Memory B cell (primary cell): ENCODE measurements around the gene SEC61A2.

Experiments
- ATAC-seq: fragments of 150-1000 bp; cut with Tn5 transposase; 2 replicates; pipeline ENCODE4 v1.10.0; 2021; ENCODE audit warnings: low read depth, mild to moderate bottlenecking, moderate library complexity
- DNase-seq, 2 donors: peaks; one replicate each; pipeline ENCODE4 v3.0.0; 2022; ENCODE audit warnings: low spot score in 2 of 2
- H3K27ac Mint-ChIP-seq: one replicate; pipeline ENCODE4 v1.8.0; 2022; ENCODE audit warnings: mild to moderate bottlenecking, moderate library complexity, mixed read lengths
- H3K27me3 Mint-ChIP-seq: one replicate; pipeline ENCODE4 v1.8.0; 2022; ENCODE audit warnings: mixed read lengths
- H3K36me3 Mint-ChIP-seq: one replicate; pipeline ENCODE4 v1.8.0; 2022; ENCODE audit warnings: mild to moderate bottlenecking, mixed read lengths
- H3K4me1 Mint-ChIP-seq: one replicate; pipeline ENCODE4 v1.8.0; 2022; ENCODE audit warnings: mixed read lengths
- H3K4me3 Mint-ChIP-seq: one replicate; pipeline ENCODE4 v1.8.0; 2022; ENCODE audit warnings: mild to moderate bottlenecking, moderate library complexity, mixed read lengths
- H3K9me3 Mint-ChIP-seq: one replicate; pipeline ENCODE4 v1.8.0; 2022; ENCODE audit warnings: mixed read lengths

The SEC61A2 gene

DNA sequence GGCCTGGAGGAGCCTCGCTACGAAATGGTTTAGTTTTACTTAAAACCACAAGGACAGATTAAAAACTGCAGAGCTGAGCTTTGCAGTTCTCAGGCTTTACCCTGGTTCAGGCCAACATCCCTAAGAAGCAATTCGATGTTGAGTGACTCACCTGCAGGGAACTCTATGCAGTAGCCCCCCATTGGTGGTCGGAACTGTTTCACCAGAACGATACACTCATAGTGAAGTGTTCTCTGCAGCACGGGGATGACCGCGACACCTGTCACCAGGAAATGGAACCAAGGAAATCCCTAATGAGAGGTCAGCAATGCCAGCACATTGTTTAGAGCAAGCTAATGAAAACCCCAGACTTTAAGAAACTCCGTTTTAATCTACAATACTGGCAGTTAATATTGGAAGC, 48.2 kb downstream of the SEC61A2 start:
- Mint-ChIP-seq H3K4me3 (no peak overlapping the region), H3K27ac (no peak overlapping the region), H3K36me3 (peaks cover 11% of the 10 kb centered on the region), H3K27me3 (no peaks in the 10 kb centered on the region), H3K9me3 (no peaks in the 10 kb centered on the region), H3K4me1 (peaks cover 2% of the 10 kb centered on the region)
- ATAC-seq (no peak), DNase-seq (no peak)

DNA sequence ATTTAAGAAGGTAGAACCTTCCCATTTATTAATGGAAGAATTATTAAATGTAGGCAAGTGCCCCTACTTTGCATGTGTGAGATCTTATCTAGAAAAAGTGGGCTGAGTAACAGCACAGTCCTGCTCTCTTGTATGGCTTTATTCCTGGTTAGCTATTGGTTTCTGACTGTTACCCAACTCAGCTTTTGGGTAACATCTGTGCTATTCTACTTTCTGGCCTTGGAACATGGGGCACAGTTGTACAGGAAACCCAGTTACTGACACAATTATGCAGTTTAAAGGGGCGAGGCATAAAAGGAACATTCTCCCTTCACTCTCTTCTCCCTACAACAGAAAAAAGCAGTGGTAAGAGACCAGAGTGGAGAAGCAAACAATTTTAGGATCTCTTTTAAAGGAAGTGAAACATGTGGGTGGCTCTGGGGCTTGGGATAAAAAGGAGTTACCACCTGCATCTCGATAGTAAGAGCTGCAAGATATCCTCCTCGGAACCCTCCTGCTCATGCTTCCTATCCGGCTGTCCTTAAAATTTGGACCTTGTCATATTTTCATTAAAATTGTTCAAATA, 50.2 kb downstream of the SEC61A2 start:
- no peak for DNase-seq
- H3K27me3 Mint-ChIP-seq = no peaks in the 10 kb centered on the region
- no peaks in the 10 kb centered on the region for H3K9me3 Mint-ChIP-seq
- no peak for ATAC-seq
- H3K4me3 Mint-ChIP-seq = no peak overlapping the region
- peak overlapping the region; percentile 74 for H3K27ac Mint-ChIP-seq
- peaks cover 6% of the 10 kb centered on the region for H3K36me3 Mint-ChIP-seq
- peaks cover 2% of the 10 kb centered on the region for H3K4me1 Mint-ChIP-seq

DNA sequence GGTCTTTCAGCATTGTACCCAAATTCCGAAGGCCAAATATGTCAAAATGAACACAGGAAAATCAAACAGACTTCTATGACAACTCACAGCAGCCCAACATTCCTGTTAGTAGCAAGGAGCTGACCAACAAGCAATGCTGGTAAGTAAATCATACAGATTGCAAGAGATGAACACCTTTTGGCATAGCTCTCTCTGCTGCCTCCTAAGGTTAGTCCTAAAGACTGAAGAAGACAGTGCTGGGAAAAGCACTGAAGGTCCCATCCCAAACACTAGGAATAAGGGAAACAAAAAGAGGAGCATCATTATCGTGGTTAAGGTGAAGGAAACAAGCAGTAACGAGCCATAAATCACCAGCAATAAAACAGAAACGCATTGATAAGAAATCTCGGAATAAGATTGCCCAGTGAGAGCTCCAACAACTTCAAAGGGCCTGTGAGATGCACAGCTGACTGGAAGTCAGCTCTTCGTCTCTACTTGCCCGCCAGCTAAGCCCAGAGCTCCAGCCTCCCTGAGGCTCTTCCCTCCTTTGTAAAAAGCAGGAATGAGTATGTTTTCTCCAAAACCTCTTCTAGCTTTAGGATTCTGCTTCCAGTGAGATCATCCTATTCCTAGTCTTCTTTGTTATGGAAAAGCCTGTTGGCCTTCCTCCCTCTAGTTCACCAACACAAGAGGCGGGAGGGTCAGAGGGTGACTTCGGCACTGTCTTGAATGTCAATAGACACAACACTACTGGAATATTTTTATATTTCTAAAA, 50.9 kb downstream of the SEC61A2 start:
- H3K27ac Mint-ChIP-seq = peak overlapping the region; percentile 53
- no peak overlapping the region for H3K4me3 Mint-ChIP-seq
- no peaks in the 10 kb centered on the region for H3K27me3 Mint-ChIP-seq
- peaks cover 9% of the 10 kb centered on the region for H3K36me3 Mint-ChIP-seq
- DNase-seq (no peak), ATAC-seq (no peak)
- H3K9me3 Mint-ChIP-seq = no peaks in the 10 kb centered on the region
- peaks cover 2% of the 10 kb centered on the region for H3K4me1 Mint-ChIP-seq

DNA sequence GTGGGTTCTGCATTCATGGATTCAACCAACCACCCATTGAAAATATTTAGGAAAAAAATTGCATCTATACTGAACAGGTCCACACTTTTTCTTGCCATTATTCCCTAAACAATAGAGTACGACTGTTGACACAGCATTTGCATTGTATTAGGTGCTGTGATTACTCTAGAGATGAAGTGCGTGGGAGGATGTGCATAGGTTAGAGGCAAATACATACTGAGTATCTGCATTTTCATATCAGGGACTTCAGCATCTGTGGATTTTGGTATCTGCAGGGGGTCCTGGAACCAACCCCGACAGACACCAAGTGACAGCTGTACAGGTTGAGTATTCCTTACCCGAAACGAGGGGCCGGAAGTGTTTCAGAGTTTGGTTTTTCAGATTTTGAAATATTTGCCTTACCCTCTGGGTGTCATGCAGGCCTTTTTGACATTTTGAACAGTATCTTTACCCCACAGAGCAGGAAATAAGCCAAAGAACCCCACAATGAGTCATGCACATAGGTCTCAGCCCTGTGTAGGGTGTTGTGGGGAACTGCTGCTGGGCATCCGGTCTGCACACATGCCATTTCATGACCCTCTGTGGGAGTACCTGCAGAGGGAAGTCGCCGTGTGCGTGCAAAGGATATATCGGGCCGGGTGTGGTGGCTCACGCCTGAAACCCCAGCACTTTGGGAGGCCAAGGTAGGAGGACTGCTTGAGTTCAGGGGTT, 51.7 kb downstream of the SEC61A2 start:
- Mint-ChIP-seq H3K4me3 (no peak overlapping the region), H3K4me1 (peaks cover 2% of the 10 kb centered on the region), H3K27me3 (no peaks in the 10 kb centered on the region), H3K27ac (peak overlapping the region; percentile 53), H3K36me3 (peaks cover 15% of the 10 kb centered on the region), H3K9me3 (no peaks in the 10 kb centered on the region)
- DNase-seq (peak in 1 of 2 donors; percentile 21), ATAC-seq (peak; percentile 97)

DNA sequence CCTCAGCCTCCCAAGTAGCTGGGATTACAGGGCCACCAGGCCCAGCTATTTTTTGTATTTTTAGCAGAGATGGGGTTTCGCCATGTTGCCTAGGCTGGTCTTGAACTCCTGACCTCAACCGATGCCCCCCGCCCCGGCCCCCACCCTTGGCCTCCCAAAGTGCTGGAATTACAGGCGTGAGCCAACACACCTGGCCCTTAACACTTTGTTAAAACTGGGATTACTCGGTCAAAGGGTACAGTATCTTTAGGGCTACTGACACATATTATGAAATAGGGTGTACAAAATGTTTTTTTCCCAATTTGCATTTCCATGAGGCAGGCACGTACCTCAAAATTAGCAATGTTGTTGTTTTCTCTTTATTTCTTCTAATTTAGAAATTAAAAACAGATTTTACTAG, 54.7 kb downstream of the SEC61A2 start:
- Mint-ChIP-seq H3K9me3 (no peaks in the 10 kb centered on the region), H3K27ac (no peak overlapping the region), H3K27me3 (no peaks in the 10 kb centered on the region), H3K4me1 (peaks cover 7% of the 10 kb centered on the region), H3K4me3 (no peak overlapping the region), H3K36me3 (peaks cover 20% of the 10 kb centered on the region)
- ATAC-seq = no peak
- DNase-seq = no peak

DNA sequence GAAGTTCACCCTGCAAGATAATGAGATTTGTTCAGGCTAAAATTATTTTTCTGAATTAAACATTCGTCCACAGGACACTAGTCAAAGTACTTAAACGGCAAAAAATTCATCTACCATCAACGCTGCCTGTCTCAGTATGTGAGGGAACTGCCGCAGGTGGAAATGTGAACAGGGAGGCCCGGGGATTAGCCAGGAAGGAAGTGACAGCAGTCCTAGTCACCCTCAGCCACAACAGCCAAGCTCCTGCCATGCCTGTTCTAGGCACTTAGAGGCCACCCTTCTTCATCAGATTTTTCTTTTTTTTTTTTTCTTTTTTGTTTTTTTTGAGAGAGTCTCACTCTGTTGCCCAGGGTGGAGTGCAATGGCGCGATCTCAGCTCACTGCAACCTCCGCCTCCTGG, 56.8 kb downstream of the SEC61A2 start:
- H3K27me3 Mint-ChIP-seq = no peaks in the 10 kb centered on the region
- DNase-seq (no peak), ATAC-seq (no peak)
- no peak overlapping the region for H3K4me3 Mint-ChIP-seq
- no peak overlapping the region for H3K27ac Mint-ChIP-seq
- H3K36me3 Mint-ChIP-seq = peaks cover 19% of the 10 kb centered on the region
- H3K4me1 Mint-ChIP-seq = peaks cover 7% of the 10 kb centered on the region
- H3K9me3 Mint-ChIP-seq = no peaks in the 10 kb centered on the region

DNA sequence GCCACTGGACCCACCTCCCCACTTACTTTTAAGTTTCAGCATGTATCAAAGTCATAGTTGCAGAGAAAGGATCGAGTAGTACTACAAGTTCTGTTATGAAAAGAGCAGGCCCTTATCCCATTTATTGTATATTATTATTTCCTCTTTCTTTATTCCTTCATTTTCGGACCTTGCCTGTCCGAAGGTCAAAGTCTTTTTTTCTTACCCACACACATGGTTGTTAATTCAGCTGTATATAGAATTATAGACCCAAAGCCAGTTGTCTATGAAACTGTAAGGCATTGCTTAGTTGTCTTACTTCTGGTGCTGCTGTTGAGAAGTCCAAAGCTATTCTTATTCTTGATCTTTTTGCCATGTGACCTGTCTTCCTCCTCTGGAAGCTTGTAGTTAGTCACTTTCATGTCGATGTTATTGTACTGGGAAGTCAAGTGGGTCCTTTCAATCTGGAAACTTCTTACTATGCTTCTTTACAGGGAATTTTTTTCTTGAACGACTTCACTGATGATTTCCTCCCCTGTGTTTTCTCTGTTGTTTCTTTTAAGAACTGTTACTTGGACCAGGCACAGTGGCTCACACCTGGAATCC, 57.9 kb downstream of the SEC61A2 start:
- ATAC-seq (no peak), DNase-seq (no peak)
- Mint-ChIP-seq H3K9me3 (no peaks in the 10 kb centered on the region), H3K4me1 (peaks cover 8% of the 10 kb centered on the region), H3K27me3 (no peaks in the 10 kb centered on the region), H3K4me3 (no peak overlapping the region), H3K27ac (peak overlapping the region; percentile 56), H3K36me3 (peaks cover 21% of the 10 kb centered on the region)

DNA sequence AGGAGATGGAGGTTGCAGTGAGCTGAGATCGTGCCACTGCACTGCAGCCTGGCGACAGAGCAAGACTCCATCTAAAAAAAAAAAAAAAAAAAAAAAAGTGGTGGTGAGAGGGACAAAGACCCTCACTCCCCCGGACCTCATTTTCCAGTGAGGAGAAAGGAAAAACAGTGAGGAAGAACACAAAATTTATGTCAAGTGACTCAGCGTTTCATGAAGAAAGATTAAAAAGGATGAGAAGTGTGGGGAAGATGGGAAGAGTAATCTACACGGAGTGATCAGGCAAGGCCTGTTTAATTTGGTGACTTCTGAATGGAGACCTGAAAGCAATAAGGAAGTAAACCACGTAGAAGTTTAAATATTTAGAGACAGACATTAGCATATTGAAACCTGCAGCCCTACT, 59.2 kb downstream of the SEC61A2 start:
- DNase-seq (no peak), ATAC-seq (no peak)
- H3K4me3 Mint-ChIP-seq = no peak overlapping the region
- no peaks in the 10 kb centered on the region for H3K27me3 Mint-ChIP-seq
- peaks cover 23% of the 10 kb centered on the region for H3K36me3 Mint-ChIP-seq
- H3K27ac Mint-ChIP-seq = no peak overlapping the region
- peaks cover 10% of the 10 kb centered on the region for H3K4me1 Mint-ChIP-seq
- no peaks in the 10 kb centered on the region for H3K9me3 Mint-ChIP-seq

DNA sequence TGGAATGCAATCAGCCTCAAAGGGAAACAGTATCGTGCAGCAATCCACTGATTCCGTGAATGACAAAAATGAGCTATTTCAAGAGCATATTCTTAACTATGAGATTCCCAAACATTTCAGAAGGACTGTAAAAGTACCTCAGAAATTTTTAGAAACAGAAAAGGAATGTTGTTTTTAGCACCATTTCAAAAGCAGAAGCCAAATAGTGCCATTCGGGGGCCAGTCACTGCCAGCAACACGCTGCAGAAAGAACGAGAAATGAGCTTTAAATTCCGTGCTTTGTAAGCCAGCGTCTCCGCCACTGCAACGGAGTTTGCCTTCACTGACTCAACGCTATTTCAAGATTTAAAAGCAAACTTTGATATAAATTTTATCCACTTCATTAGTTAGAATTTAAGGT, 59.9 kb downstream of the SEC61A2 start:
- H3K27ac Mint-ChIP-seq = no peak overlapping the region
- no peak overlapping the region for H3K4me3 Mint-ChIP-seq
- no peaks in the 10 kb centered on the region for H3K9me3 Mint-ChIP-seq
- H3K4me1 Mint-ChIP-seq = peaks cover 15% of the 10 kb centered on the region
- no peak for DNase-seq
- ATAC-seq = no peak
- peaks cover 23% of the 10 kb centered on the region for H3K36me3 Mint-ChIP-seq
- no peaks in the 10 kb centered on the region for H3K27me3 Mint-ChIP-seq

DNA sequence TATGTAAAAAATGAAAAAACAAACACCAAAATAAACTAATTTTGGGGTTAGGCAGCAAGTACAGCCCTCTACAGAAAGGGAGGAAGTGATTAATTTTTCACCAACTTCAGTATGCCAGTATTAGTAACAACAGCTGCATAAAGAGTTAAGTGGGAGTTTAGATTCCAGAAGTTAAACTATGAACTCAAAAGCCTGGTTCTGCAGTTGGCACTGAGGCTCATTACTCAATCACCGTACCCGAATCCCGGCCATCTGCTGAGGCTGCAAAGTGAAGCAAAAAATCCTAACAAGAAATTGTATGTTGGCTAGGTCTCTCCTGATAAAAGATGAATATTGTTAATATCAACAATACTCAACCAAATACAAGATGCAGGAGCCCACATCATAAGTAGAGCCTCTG, 62.2 kb downstream of the SEC61A2 start:
- Mint-ChIP-seq H3K27me3 (no peaks in the 10 kb centered on the region), H3K27ac (no peak overlapping the region), H3K36me3 (peaks cover 15% of the 10 kb centered on the region), H3K9me3 (no peaks in the 10 kb centered on the region), H3K4me1 (peaks cover 23% of the 10 kb centered on the region), H3K4me3 (no peak overlapping the region)
- DNase-seq (no peak), ATAC-seq (no peak)

DNA sequence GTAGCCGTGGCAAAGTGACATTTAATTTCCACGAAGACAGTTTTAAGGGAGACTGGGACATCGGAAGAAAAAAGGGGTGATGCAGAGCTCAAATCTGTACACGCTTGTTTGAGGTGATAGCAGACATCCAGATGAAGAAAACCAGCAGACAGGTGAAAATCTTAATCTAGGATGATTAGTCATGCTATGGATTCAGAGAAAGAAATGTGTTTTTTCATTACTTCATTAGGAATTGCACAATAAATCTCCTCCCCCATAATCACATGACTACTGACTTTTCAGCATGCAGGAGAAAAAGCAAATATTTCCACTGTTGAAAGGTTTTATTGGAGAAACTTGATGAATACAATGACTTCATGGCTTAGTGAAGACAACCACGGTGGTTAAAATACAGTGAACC, 63.7 kb downstream of the SEC61A2 start:
- Mint-ChIP-seq H3K9me3 (no peaks in the 10 kb centered on the region), H3K4me3 (no peak overlapping the region), H3K4me1 (peaks cover 20% of the 10 kb centered on the region), H3K36me3 (peaks cover 7% of the 10 kb centered on the region), H3K27me3 (no peaks in the 10 kb centered on the region), H3K27ac (peak overlapping the region; percentile 58)
- DNase-seq = no peak
- ATAC-seq = no peak

DNA sequence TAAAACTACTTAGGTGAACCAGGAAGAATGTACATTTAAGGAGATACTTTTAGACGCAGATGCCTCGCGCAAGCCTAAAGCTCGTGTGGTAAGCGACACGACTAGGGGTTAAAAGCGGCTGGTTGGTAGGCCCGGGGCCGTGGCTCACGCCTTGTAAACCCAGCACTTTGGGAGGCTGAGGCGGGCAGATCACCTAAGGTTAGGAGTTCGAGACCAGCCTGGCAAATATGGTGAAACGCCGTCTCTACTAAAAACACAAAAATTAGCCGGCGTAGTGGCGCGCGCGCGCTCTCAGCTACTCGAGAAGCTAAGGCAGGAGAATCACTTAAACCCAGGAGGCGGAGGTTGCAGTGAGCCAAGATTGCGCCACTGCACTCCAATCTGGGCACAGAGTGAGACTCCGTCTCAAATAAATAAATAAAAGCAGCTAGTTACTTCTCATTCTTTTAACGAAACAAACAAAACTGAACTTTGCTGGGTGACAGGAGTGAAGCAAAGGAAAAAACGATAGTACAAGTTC, 65.3 kb downstream of the SEC61A2 start:
- no peaks in the 10 kb centered on the region for H3K27me3 Mint-ChIP-seq
- H3K36me3 Mint-ChIP-seq = peaks cover 10% of the 10 kb centered on the region
- H3K4me1 Mint-ChIP-seq = peaks cover 28% of the 10 kb centered on the region
- peak overlapping the region; percentile 97 for H3K27ac Mint-ChIP-seq
- H3K9me3 Mint-ChIP-seq = no peaks in the 10 kb centered on the region
- DNase-seq (peak in 1 of 2 donors; percentile 17), ATAC-seq (no peak)
- peak overlapping the region; percentile 94 for H3K4me3 Mint-ChIP-seq

DNA sequence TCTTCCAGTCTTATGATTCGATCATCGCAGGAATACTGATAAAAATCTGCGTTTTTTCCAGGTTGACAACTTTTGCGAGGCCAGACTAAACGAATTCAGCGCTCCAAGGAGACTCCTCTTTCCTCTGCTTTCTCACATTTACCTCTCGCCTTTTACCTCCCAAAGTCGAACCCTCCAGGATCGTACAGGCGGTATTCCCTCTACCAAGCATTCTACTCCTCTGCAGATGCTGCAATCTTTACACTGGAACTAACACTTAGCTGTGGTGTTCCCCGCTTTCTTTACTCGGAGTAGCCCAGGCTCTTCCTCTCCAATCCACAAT, 65.8 kb downstream of the SEC61A2 start:
- Mint-ChIP-seq H3K36me3 (peaks cover 10% of the 10 kb centered on the region), H3K27me3 (no peaks in the 10 kb centered on the region), H3K4me3 (peak overlapping the region; percentile 94), H3K4me1 (peaks cover 28% of the 10 kb centered on the region), H3K9me3 (no peaks in the 10 kb centered on the region), H3K27ac (peak overlapping the region; percentile 97)
- DNase-seq (no peak), ATAC-seq (no peak)
